T-cell (primary cell): Measurements from ENCODE around the gene FAXDC2. TPM values are rescaled to one million over a fixed set of nuclear protein-coding genes. Genes with fewer than 3 reads are reported as not detected.

ENCODE experiments used
- ATAC-seq, 4 experiments: fragments of 200-7000 bp in 3 of 4; fragments of 150-1000 bp in 1 of 4; cut with Tn5 transposase; replicated peaks in 1 of 4; 1 replicate in 3 of 4; 2 replicates in 1 of 4; pipeline ENCODE4 v1.10.0; 2021; ENCODE audit warnings: moderate library complexity in 3 of 4, mild to moderate bottlenecking in 2 of 4, moderate number of reproducible peaks in 1 of 4
- CTCF ChIA-PET, 2 donors: fragments of 300-600 bp; sonication (Branson Sonifier 250); formaldehyde crosslinking; loops; one replicate each; lab custom pipeline; 2022; ENCODE audit warnings: antibody characterized with exemption in 2 of 2; lab: Charles Lee
- POLR2A ChIA-PET, 2 donors: fragments of 300-600 bp; sonication (Branson Sonifier 250); formaldehyde crosslinking; loops; one replicate each; lab custom pipeline; 2022; ENCODE audit warnings: antibody characterized with exemption in 2 of 2; lab: Charles Lee
- DNase-seq, 35 experiments: peaks; one replicate each; pipeline versions ENCODE4 v3.0.0 to v3.0.0-alpha.2; 2013 to 2023
- H3K27ac ChIP-seq: one replicate; pipeline ENCODE4 v1.5.1; 2013; ENCODE audit warnings: low read length
- H3K27me3 ChIP-seq, 2 experiments: replicated peaks in 1 of 2; 1 replicate in 1 of 2; 2 replicates in 1 of 2; pipeline versions ENCODE4 v1.6.1 to v1.7.0; 2013; ENCODE audit warnings: low read length in 1 of 2, mixed read lengths in 1 of 2; ENCODE audit not compliant: control insufficient read depth in 2 of 2, insufficient read depth in 2 of 2; ENCODE audit errors: extremely low read depth in 1 of 2
- H3K36me3 ChIP-seq, 2 donors: 1 replicate in 1 of 2; 2 replicates in 1 of 2; pipeline versions ENCODE4 v1.6.1 to v1.7.0; 2013; ENCODE audit warnings: low read length in 1 of 2; ENCODE audit not compliant: control insufficient read depth in 2 of 2, insufficient read depth in 1 of 2; ENCODE audit errors: extremely low read depth in 1 of 2
- H3K4me1 ChIP-seq, 2 experiments: 1 replicate in 1 of 2; 2 replicates in 1 of 2; pipeline versions ENCODE4 v1.6.1 to v1.7.0; 2013; ENCODE audit warnings: low read length in 2 of 2, mixed read lengths in 1 of 2; ENCODE audit not compliant: insufficient read depth in 2 of 2, control insufficient read depth in 1 of 2; ENCODE audit errors: extremely low read depth in 1 of 2
- H3K4me3 ChIP-seq, 2 donors: 1 replicate in 1 of 2; 2 replicates in 1 of 2; pipeline versions ENCODE4 v1.5.1 to v1.7.0; 2013; ENCODE audit warnings: mild to moderate bottlenecking in 2 of 2, low read length in 1 of 2, moderate library complexity in 1 of 2; ENCODE audit not compliant: control insufficient read depth in 1 of 2; ENCODE audit errors: extremely low read depth in 1 of 2
- H3K9me3 ChIP-seq: 2 replicates; pipeline ENCODE4 v1.7.0; 2013
- H3K27ac Mint-ChIP-seq, 2 donors: one replicate each; pipeline ENCODE4 v1.8.0; 2020 to 2021; ENCODE audit warnings: mild to moderate bottlenecking in 2 of 2, mixed read lengths in 2 of 2
- H3K27me3 Mint-ChIP-seq, 2 donors: one replicate each; pipeline ENCODE4 v1.8.0; 2021 to 2022; ENCODE audit warnings: mixed read lengths in 2 of 2
- H3K36me3 Mint-ChIP-seq: one replicate; pipeline ENCODE4 v1.8.0; 2021; ENCODE audit warnings: mixed read lengths
- H3K4me1 Mint-ChIP-seq, 3 donors: one replicate each; pipeline ENCODE4 v1.8.0; 2020 to 2022; ENCODE audit warnings: mixed read lengths in 3 of 3, mild to moderate bottlenecking in 1 of 3
- H3K4me3 Mint-ChIP-seq, 3 donors: one replicate each; pipeline ENCODE4 v1.8.0; 2020 to 2022; ENCODE audit warnings: mild to moderate bottlenecking in 3 of 3, mixed read lengths in 3 of 3, moderate library complexity in 3 of 3
- H3K9me3 Mint-ChIP-seq, 3 donors: one replicate each; pipeline ENCODE4 v1.8.0; 2020 to 2022; ENCODE audit warnings: mixed read lengths in 3 of 3
- WGBS: methylation state at CpG from one replicate; pipeline ENCODE4 v1.1.5; 2013; ENCODE audit warnings: missing lambda C conversion rate; ENCODE audit not compliant: insufficient coverage; 5-methylcytosine and 5-hydroxymethylcytosine counted together
- total RNA-seq, 35 experiments: library from RNA in 6 of 35; stranded (reverse) in 6 of 35; fragments of 120-200 nt in 1 of 35; gene quantifications; one replicate each; pipeline versions ENCODE4 v1.2.1 to v1.2.4 and lab custom pipeline; 2013 to 2026

FAXDC2 gene
- total RNA-seq, 5 donors from 2014 or later (not counting 1 experiment from before 2014, with no cell fraction given) = 0.29 to 0.44 (median 0.38) TPM; not detected in 1

DNA sequence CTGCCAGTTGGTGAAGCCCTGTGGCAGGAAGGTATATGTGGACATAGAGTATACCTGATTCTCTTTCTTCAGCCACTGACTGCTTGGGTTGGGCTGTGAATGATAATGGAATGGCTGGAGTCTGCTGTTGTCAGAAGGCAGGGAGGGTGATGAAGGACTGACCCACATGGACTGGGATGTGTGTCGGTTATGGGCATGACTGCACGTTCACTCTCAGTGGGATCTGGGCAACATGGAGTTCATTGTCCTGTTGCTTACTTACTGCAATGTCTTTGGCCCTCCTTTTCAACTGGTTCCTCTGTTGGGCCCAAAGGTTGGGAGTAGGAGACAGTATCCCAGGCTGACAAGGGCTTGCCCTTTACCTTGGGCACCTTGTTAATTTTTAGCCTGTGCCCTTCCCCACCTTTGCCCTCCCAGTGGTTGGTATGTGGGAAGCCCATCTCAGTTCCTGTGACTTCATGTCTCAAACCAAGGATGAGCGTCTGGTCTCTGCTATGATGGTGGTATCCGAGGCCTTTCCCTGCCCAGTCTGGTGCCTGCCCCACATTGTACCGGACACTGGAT, 34.6 kb downstream of the FAXDC2 start:
- Histone ChIP-seq H3K36me3 (peaks cover 16 to 56% of the 10 kb centered on the region in 2 donors), H3K27ac (no peak overlapping the region), H3K4me3 (no peak overlapping the region), H3K4me1 (peaks cover 8 to 34% of the 10 kb centered on the region in 2 experiments), H3K9me3 (no peaks in the 10 kb centered on the region), H3K27me3 (no peaks in the 10 kb centered on the region)
- H3K4me3 Mint-ChIP-seq = no peak overlapping the region
- H3K36me3 Mint-ChIP-seq = peaks cover 47% of the 10 kb centered on the region
- no peak for DNase-seq
- POLR2A ChIA-PET = no interaction called here
- no peaks in the 10 kb centered on the region for H3K27me3 Mint-ChIP-seq
- CTCF ChIA-PET = no interaction called here
- WGBS = 100% methylated on average over 4 of the region's 5 CpGs
- peaks cover 35 to 47% (median 47%) of the 10 kb centered on the region in 3 donors for H3K4me1 Mint-ChIP-seq
- peak overlapping the region; percentile 48 to 78 for H3K27ac Mint-ChIP-seq
- no peak for ATAC-seq
- H3K9me3 Mint-ChIP-seq = no peaks in the 10 kb centered on the region

DNA sequence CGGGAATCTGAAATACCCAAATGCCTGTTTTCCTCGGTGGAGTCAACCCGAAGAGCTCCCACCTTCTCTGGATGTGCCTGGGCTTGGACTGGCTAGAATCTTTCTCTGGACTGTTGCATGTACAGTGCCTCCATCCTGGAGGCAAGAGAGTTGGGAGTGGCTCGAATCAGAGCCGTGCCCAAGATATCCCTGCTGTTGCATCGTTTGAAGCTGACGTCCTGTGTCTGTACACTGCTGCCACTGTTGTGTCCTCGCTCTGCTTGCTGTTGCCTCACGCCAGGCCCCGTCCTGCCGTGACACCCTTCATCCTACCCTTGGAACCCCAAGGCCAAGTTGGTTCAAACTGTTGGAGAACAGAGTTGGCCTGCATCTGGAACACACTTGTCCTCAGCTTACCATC, 35.4 kb downstream of the FAXDC2 start:
- CTCF ChIA-PET = interaction anchor here in 1 of 2 donors (0.7 kb wide), 1 partner anchor 163 kb away, joined by 5 read pairs; no protein-coding TSS in a partner anchor
- Mint-ChIP-seq H3K9me3 (no peaks in the 10 kb centered on the region), H3K36me3 (peaks cover 47% of the 10 kb centered on the region), H3K27me3 (no peaks in the 10 kb centered on the region), H3K4me3 (no peak overlapping the region), H3K4me1 (peaks cover 35 to 46% (median 44%) of the 10 kb centered on the region in 3 donors), H3K27ac (peak overlapping the region; percentile 48 to 76)
- 97% methylated on average over 8 of the region's 11 CpGs for WGBS
- POLR2A ChIA-PET = no interaction called here
- Histone ChIP-seq H3K27ac (no peak overlapping the region), H3K36me3 (peaks cover 16 to 59% of the 10 kb centered on the region in 2 donors), H3K4me3 (no peak overlapping the region), H3K9me3 (no peaks in the 10 kb centered on the region), H3K4me1 (peaks cover 8 to 29% of the 10 kb centered on the region in 2 experiments), H3K27me3 (no peaks in the 10 kb centered on the region)
- ATAC-seq (no peak), DNase-seq (no peak)

DNA sequence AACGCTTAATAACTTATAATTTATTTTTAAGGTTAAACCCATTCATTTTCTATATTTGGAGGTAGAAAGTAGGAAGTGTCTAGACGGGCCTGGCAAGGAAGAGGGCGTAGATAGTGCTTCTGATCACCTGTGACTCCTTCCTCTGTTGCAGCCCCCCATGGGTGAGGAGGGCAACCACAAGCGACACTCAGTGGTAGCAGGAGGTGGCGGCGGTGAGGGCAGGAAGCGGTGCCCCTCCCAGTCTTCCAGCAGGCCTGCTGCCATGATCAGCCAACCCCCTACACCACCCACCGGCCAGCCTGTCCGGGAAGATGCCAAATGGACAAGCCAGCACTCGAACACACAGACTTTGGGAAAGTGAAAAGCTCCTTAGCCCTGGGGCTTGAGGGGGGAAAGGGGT, 36.7 kb downstream of the FAXDC2 start:
- Histone ChIP-seq H3K27ac (peak overlapping the region; percentile 52), H3K4me3 (no peak overlapping the region), H3K4me1 (peaks cover 8 to 21% of the 10 kb centered on the region in 2 experiments), H3K27me3 (no peaks in the 10 kb centered on the region), H3K9me3 (no peaks in the 10 kb centered on the region), H3K36me3 (peaks cover 16 to 64% of the 10 kb centered on the region in 2 donors)
- Mint-ChIP-seq H3K27me3 (no peaks in the 10 kb centered on the region), H3K4me3 (peak overlapping the region in 1 of 3 donors; percentile 46), H3K9me3 (no peaks in the 10 kb centered on the region), H3K36me3 (peaks cover 52% of the 10 kb centered on the region), H3K4me1 (peaks cover 32 to 41% (median 35%) of the 10 kb centered on the region in 3 donors), H3K27ac (peak overlapping the region; percentile 81 to 90)
- WGBS = 33% methylated on average over 1 of the region's 10 CpGs
- ATAC-seq (peak; percentile 86 to 95 (median 90)), DNase-seq (peak; percentile 15 to 70 (median 51))
- ChIA-PET CTCF (interaction anchor here in 1 of 2 donors (0.6 to 1.2 kb wide), 3 partner anchors 55 to 163 kb away, joined by 4 to 9 read pairs (median 4); no protein-coding TSS in a partner anchor), POLR2A (interaction anchor here (0.6 kb wide), 4 partner anchors 11 to 37 kb away, joined by 4 to 5 read pairs (median 4); no protein-coding TSS in a partner anchor)

GRCh38 chr5:154813158-154813557, 37.2 kb downstream of the FAXDC2 start:
- Mint-ChIP-seq H3K4me1 (peaks cover 32 to 37% (median 33%) of the 10 kb centered on the region in 3 donors), H3K9me3 (no peaks in the 10 kb centered on the region), H3K36me3 (peaks cover 58% of the 10 kb centered on the region), H3K4me3 (peak overlapping the region in 1 of 3 donors; percentile 46), H3K27ac (peak overlapping the region; percentile 81 to 90), H3K27me3 (no peaks in the 10 kb centered on the region)
- peak overlapping the region; percentile 52 for H3K27ac ChIP-seq
- no peak for ATAC-seq
- H3K4me3 ChIP-seq = no peak overlapping the region
- H3K9me3 ChIP-seq = no peaks in the 10 kb centered on the region
- ChIA-PET CTCF (interaction anchor here in 1 of 2 donors (0.6 to 1.2 kb wide), 2 partner anchors 55 to 152 kb away, joined by 4 to 9 read pairs; no protein-coding TSS in a partner anchor), POLR2A (no interaction called here)
- no peak for DNase-seq
- H3K4me1 ChIP-seq = peaks cover 8 to 21% of the 10 kb centered on the region in 2 experiments
- H3K27me3 ChIP-seq = no peaks in the 10 kb centered on the region
- 40% methylated on average over 1 of the region's 4 CpGs for WGBS
- H3K36me3 ChIP-seq = peaks cover 17 to 69% of the 10 kb centered on the region in 2 donors

GRCh38 chr5:154811653-154812465, 38.5 kb downstream of the FAXDC2 start:
- POLR2A ChIA-PET = interaction anchor here in 1 of 2 donors (0.6 kb wide), 1 partner anchor 163 kb away, joined by 4 read pairs; no protein-coding TSS in a partner anchor
- Mint-ChIP-seq H3K36me3 (peaks cover 60% of the 10 kb centered on the region), H3K4me1 (peaks cover 32 to 37% (median 33%) of the 10 kb centered on the region in 3 donors), H3K9me3 (no peaks in the 10 kb centered on the region), H3K27me3 (no peaks in the 10 kb centered on the region), H3K27ac (peak overlapping the region in 1 of 2 donors; percentile 85), H3K4me3 (peak overlapping the region in 1 of 3 donors; percentile 46)
- Histone ChIP-seq H3K27ac (peak overlapping the region; percentile 10), H3K4me1 (peaks cover 8 to 21% of the 10 kb centered on the region in 2 experiments), H3K9me3 (no peaks in the 10 kb centered on the region), H3K36me3 (peaks cover 18 to 76% of the 10 kb centered on the region in 2 donors), H3K4me3 (no peak overlapping the region), H3K27me3 (no peaks in the 10 kb centered on the region)
- 65% methylated on average over 2 of the region's 3 CpGs for WGBS
- CTCF ChIA-PET = interaction anchor here (0.6 to 1.2 kb wide), 3 partner anchors 30 to 315 kb away, joined by 3 to 6 read pairs (median 3); no protein-coding TSS in a partner anchor
- peak; percentile 14 to 81 (median 57) for DNase-seq
- ATAC-seq = peak; percentile 58 to 64 (median 60)

GRCh38 chr5:154811239-154811638, 39.2 kb downstream of the FAXDC2 start:
- H3K4me1 Mint-ChIP-seq = peaks cover 31 to 37% (median 32%) of the 10 kb centered on the region in 3 donors
- no peak overlapping the region for H3K4me3 Mint-ChIP-seq
- no peaks in the 10 kb centered on the region for H3K27me3 Mint-ChIP-seq
- no peak for DNase-seq
- peak overlapping the region; percentile 18 to 27 for H3K27ac Mint-ChIP-seq
- no peaks in the 10 kb centered on the region for H3K27me3 ChIP-seq
- H3K9me3 Mint-ChIP-seq = no peaks in the 10 kb centered on the region
- no peak overlapping the region for H3K4me3 ChIP-seq
- CTCF ChIA-PET = interaction anchor here (0.5 to 1.2 kb wide), 3 partner anchors 90 to 314 kb away, joined by 3 to 8 read pairs (median 3); no protein-coding TSS in a partner anchor
- POLR2A ChIA-PET = interaction anchor here in 1 of 2 donors (0.6 kb wide), 1 partner anchor 162 kb away, joined by 4 read pairs; no protein-coding TSS in a partner anchor
- H3K36me3 Mint-ChIP-seq = peaks cover 61% of the 10 kb centered on the region
- no peak for ATAC-seq
- no CpG with 5 or more reads among the region's 7 CpGs for WGBS
- H3K4me1 ChIP-seq = peaks cover 8 to 21% of the 10 kb centered on the region in 2 experiments
- H3K27ac ChIP-seq = no peak overlapping the region
- H3K36me3 ChIP-seq = peaks cover 17 to 76% of the 10 kb centered on the region in 2 donors
- H3K9me3 ChIP-seq = no peaks in the 10 kb centered on the region
